H1 (cell line): ENCODE results near the gene RNU7-1. TPM values are rescaled to one million over a fixed set of nuclear protein-coding genes. Genes with fewer than 3 reads are reported as not detected.

Experiments
- CTCF ChIA-PET: fragments of 300-600 bp; sonication (Branson Sonifier 250); formaldehyde crosslinking; loops from one replicate; lab custom pipeline; 2021; ENCODE audit not compliant: partially characterized antibody; lab: Charles Lee
- POLR2A ChIA-PET: fragments of 300-600 bp; sonication (Branson Sonifier 250); formaldehyde crosslinking; loops from one replicate; lab custom pipeline; 2021; ENCODE audit warnings: inconsistent platforms; ENCODE audit not compliant: partially characterized antibody; lab: Charles Lee
- DNase-seq, 2 experiments: peaks; one replicate each; pipeline versions ENCODE4 v3.0.0 to v3.0.0-alpha.2; 2010 to 2022; ENCODE audit warnings: low spot score in 2 of 2, low read depth in 1 of 2, mixed read lengths in 1 of 2
- FAIRE-seq: peaks from 2 replicates; lab custom pipeline; 2011; peaks lifted over from hg19 to GRCh38; lab: Jason Lieb, UNC
- H2AFZ ChIP-seq: 2 replicates; pipeline ENCODE4 v1.8.1; 2012; ENCODE audit warnings: low read length, inconsistent platforms
- H2AK5ac ChIP-seq: 2 replicates; pipeline ENCODE4 v1.6.1; 2013; ENCODE audit warnings: low read depth, low read length
- H2BK120ac ChIP-seq: replicated peaks from 2 replicates; pipeline ENCODE3; 2013; ENCODE audit warnings: low read depth, low read length, inconsistent platforms
- H2BK12ac ChIP-seq: 2 replicates; pipeline ENCODE4 v1.6.1; 2013; ENCODE audit warnings: low read depth, low read length
- H2BK15ac ChIP-seq: 2 replicates; pipeline ENCODE4 v1.6.1; 2013; ENCODE audit warnings: low read length
- H2BK20ac ChIP-seq: 2 replicates; pipeline ENCODE4 v1.6.1; 2013; ENCODE audit warnings: low read length
- H2BK5ac ChIP-seq: 2 replicates; pipeline ENCODE4 v1.6.1; 2013; ENCODE audit warnings: low read depth, low read length
- H3K14ac ChIP-seq: 2 replicates; pipeline ENCODE4 v1.6.1; 2013; ENCODE audit warnings: inconsistent platforms; ENCODE audit not compliant: insufficient read length
- H3K18ac ChIP-seq: 2 replicates; pipeline ENCODE4 v1.6.1; 2013; ENCODE audit warnings: low read length; ENCODE audit errors: extremely low read depth
- H3K23ac ChIP-seq: 2 replicates; pipeline ENCODE4 v1.6.1; 2013; ENCODE audit warnings: inconsistent platforms; ENCODE audit not compliant: insufficient read length
- H3K23me2 ChIP-seq: 2 replicates; pipeline ENCODE4 v1.6.1; 2013; ENCODE audit warnings: low read depth, low read length
- H3K27ac ChIP-seq: 2 replicates; pipeline ENCODE4 v1.6.1; 2011; ENCODE audit warnings: low read depth, low read length, inconsistent platforms
- H3K27me3 ChIP-seq, 4 experiments: replicated peaks in 1 of 4; 1 replicate in 1 of 4; 2 replicates in 3 of 4; pipeline versions ENCODE4 v1.6.1 to v1.8.1; 2011 to 2013; ENCODE audit warnings: low read length in 3 of 4, mild to moderate bottlenecking in 3 of 4, inconsistent platforms in 2 of 4, mixed read lengths in 2 of 4, moderate library complexity in 1 of 4; ENCODE audit not compliant: control insufficient read depth in 3 of 4, insufficient read depth in 3 of 4; ENCODE audit errors: extremely low read depth in 1 of 4
- H3K36me3 ChIP-seq, 4 experiments: 2 replicates each; pipeline versions ENCODE4 v1.6.1 to v1.8.1; 2011 to 2013; ENCODE audit warnings: mild to moderate bottlenecking in 4 of 4, low read length in 3 of 4, moderate library complexity in 2 of 4, control low read depth in 1 of 4, inconsistent platforms in 1 of 4; ENCODE audit not compliant: insufficient read depth in 4 of 4, control insufficient read depth in 2 of 4
- H3K4ac ChIP-seq: replicated peaks from 2 replicates; pipeline ENCODE3; 2013; ENCODE audit warnings: low read length, low read depth, mixed read lengths, inconsistent platforms; ENCODE audit not compliant: insufficient read length
- H3K4me1 ChIP-seq, 4 experiments: replicated peaks in 1 of 4; 1 replicate in 1 of 4; 2 replicates in 3 of 4; pipeline versions ENCODE4 v1.6.1 to v1.8.1; 2011 to 2013; ENCODE audit warnings: low read length in 3 of 4, inconsistent platforms in 2 of 4, mixed read lengths in 1 of 4; ENCODE audit not compliant: insufficient read depth in 4 of 4, control insufficient read depth in 3 of 4
- H3K4me2 ChIP-seq, 2 experiments: 2 replicates each; pipeline versions ENCODE4 v1.6.1 to v1.8.1; 2011 to 2013; ENCODE audit warnings: low read depth in 2 of 2, low read length in 2 of 2, control low read depth in 1 of 2, inconsistent platforms in 1 of 2, mild to moderate bottlenecking in 1 of 2; ENCODE audit not compliant: insufficient read depth in 1 of 2
- H3K4me3 ChIP-seq, 4 experiments: fragments of 200-600, 300-600 bp in 1 of 4; sonication (generic), shearing (Covaris generic), sonication (Bioruptor Twin) in 1 of 4; 2 replicates each; pipeline versions ENCODE4 v1.5.1 to v1.8.1; 2011 to 2016; ENCODE audit warnings: low read length in 4 of 4, low read depth in 3 of 4, control low read depth in 2 of 4, inconsistent platforms in 2 of 4, mild to moderate bottlenecking in 2 of 4, mixed read lengths in 1 of 4, moderate library complexity in 1 of 4; ENCODE audit not compliant: insufficient read depth in 2 of 4; ENCODE audit errors: extremely low read depth in 1 of 4
- H3K56ac ChIP-seq: replicated peaks from 2 replicates; pipeline ENCODE3; 2013; ENCODE audit warnings: low read depth, mild to moderate bottlenecking, mixed read lengths, low read length, inconsistent platforms; ENCODE audit not compliant: insufficient read length
- H3K79me1 ChIP-seq: 2 replicates; pipeline ENCODE4 v1.6.1; 2013; ENCODE audit warnings: low read depth, low read length, control low read depth
- H3K79me2 ChIP-seq, 2 experiments: 2 replicates each; pipeline versions ENCODE4 v1.6.1 to v1.8.1; 2012 to 2013; ENCODE audit warnings: low read length in 2 of 2, mild to moderate bottlenecking in 2 of 2, inconsistent platforms in 1 of 2; ENCODE audit not compliant: insufficient read depth in 2 of 2, control insufficient read depth in 1 of 2
- H3K9ac ChIP-seq, 4 experiments: replicated peaks in 1 of 4; 1 replicate in 1 of 4; 2 replicates in 3 of 4; pipeline versions ENCODE4 v1.6.1 to v1.8.1; 2011 to 2013; ENCODE audit warnings: low read depth in 3 of 4, low read length in 3 of 4, control low read depth in 2 of 4, mild to moderate bottlenecking in 2 of 4, moderate library complexity in 2 of 4, inconsistent platforms in 1 of 4; ENCODE audit errors: extremely low read depth in 1 of 4
- H3K9me3 ChIP-seq, 2 experiments: 2 replicates each; pipeline versions ENCODE4 v1.6.1 to v1.8.1; 2012 to 2013; ENCODE audit warnings: mild to moderate bottlenecking in 2 of 2, moderate library complexity in 2 of 2, control low read depth in 1 of 2, inconsistent platforms in 1 of 2, low read depth in 1 of 2, low read length in 1 of 2, mixed read lengths in 1 of 2; ENCODE audit not compliant: insufficient read depth in 2 of 2
- H4K20me1 ChIP-seq, 2 experiments: replicated peaks in 1 of 2; 2 replicates each; pipeline versions ENCODE3 to v1.8.1; 2011 to 2013; ENCODE audit warnings: inconsistent platforms in 2 of 2, low read length in 2 of 2, mild to moderate bottlenecking in 1 of 2; ENCODE audit not compliant: insufficient read depth in 2 of 2, control insufficient read depth in 1 of 2
- H4K5ac ChIP-seq: 2 replicates; pipeline ENCODE4 v1.6.1; 2013; ENCODE audit warnings: low read length, low read depth, mixed read lengths, inconsistent platforms; ENCODE audit not compliant: insufficient read length
- H4K8ac ChIP-seq: 2 replicates; pipeline ENCODE4 v1.8.0; 2013; ENCODE audit warnings: mild to moderate bottlenecking, moderate library complexity, low read length, inconsistent platforms; ENCODE audit not compliant: insufficient read depth; ENCODE audit errors: extremely low read depth
- H4K91ac ChIP-seq: replicated peaks from 2 replicates; pipeline ENCODE3; 2013; ENCODE audit warnings: low read length, mixed read lengths, inconsistent platforms; ENCODE audit not compliant: insufficient read length
- BCL11A ChIP-seq, 2 experiments: IDR thresholded peaks; one replicate each; pipeline ENCODE4 v1.6.1; 2011; ENCODE audit warnings: low read depth in 2 of 2, low read length in 2 of 2, mild to moderate bottlenecking in 2 of 2
- CHD2 ChIP-seq: IDR thresholded peaks from 2 replicates; pipeline ENCODE4 v1.6.1; 2012; ENCODE audit warnings: low read length, improper control_type of control experiment
- CTBP2 ChIP-seq: IDR thresholded peaks from 2 replicates; pipeline ENCODE4 v1.7.0; 2011; ENCODE audit warnings: borderline replicate concordance, mild to moderate bottlenecking, moderate library complexity, mixed read lengths, low read length; ENCODE audit not compliant: insufficient read depth, insufficient read length
- JUN ChIP-seq: IDR thresholded peaks from 2 replicates; pipeline ENCODE4 v1.6.1; 2011; ENCODE audit warnings: low read depth, mild to moderate bottlenecking, improper control_type of control experiment, low read length
- MAFK ChIP-seq: IDR thresholded peaks from 2 replicates; pipeline ENCODE4 v1.6.1; 2012; ENCODE audit warnings: low read depth, mild to moderate bottlenecking, improper control_type of control experiment, low read length
- MAX ChIP-seq: IDR thresholded peaks from 2 replicates; pipeline ENCODE4 v1.6.1; 2012; ENCODE audit warnings: inconsistent platforms
- POLR2AphosphoS5 ChIP-seq: IDR thresholded peaks from 2 replicates; pipeline ENCODE4 v1.6.1; 2011; ENCODE audit warnings: low read depth, low read length
- RBBP5 ChIP-seq: IDR thresholded peaks from 2 replicates; pipeline ENCODE4 v1.7.1; 2012; ENCODE audit warnings: low read depth, mild to moderate bottlenecking, inconsistent platforms, low read length, moderate library complexity, borderline replicate concordance
- RXRA ChIP-seq: IDR thresholded peaks from 2 replicates; pipeline ENCODE4 v1.6.1; 2011; ENCODE audit warnings: low read depth, mild to moderate bottlenecking, low read length, moderate library complexity; ENCODE audit not compliant: insufficient read depth
- SAP30 ChIP-seq: fragments of 300-600 bp; sonication (generic); IDR thresholded peaks from 2 replicates; pipeline ENCODE4 v1.7.1; 2012; ENCODE audit warnings: low read length, moderate library complexity, mild to moderate bottlenecking, inconsistent platforms; ENCODE audit not compliant: insufficient read depth, insufficient replicate concordance
- SIRT6 ChIP-seq: IDR thresholded peaks from one replicate; pipeline ENCODE4 v1.7.1; 2012; ENCODE audit warnings: low read length, inconsistent platforms
- SUZ12 ChIP-seq: fragments of 200-600 bp; sonication (generic); IDR thresholded peaks from 2 replicates; pipeline ENCODE4 v1.6.1; 2012; ENCODE audit warnings: mild to moderate bottlenecking, inconsistent platforms, low read length, moderate library complexity, mixed read lengths
- WGBS, 2 experiments: shearing (Covaris generic) in 1 of 2; methylation state at CpG; one replicate each; pipeline versions ENCODE4 v1.1.6 to v1.1.7; 2013 to 2015; ENCODE audit warnings: low lambda C conversion rate in 2 of 2, mixed read lengths in 2 of 2, inconsistent platforms in 1 of 2, low coverage in 1 of 2, missing lambda C conversion rate in 1 of 2; ENCODE audit not compliant: insufficient replicate concordance in 2 of 2, insufficient coverage in 1 of 2, insufficient read length in 1 of 2; ENCODE audit errors: extremely low coverage in 1 of 2, missing lambda C conversion rate in 1 of 2; 5-methylcytosine and 5-hydroxymethylcytosine counted together
- polyA plus RNA-seq, 7 experiments: library from polyadenylated mRNA; depleted of rRNA in 3 of 7; stranded (reverse) in 5 of 7; unstranded in 2 of 7; fragments of >200 nt in 5 of 7; fragments of 200-250 nt in 2 of 7; gene quantifications; 1 replicate in 5 of 7; 2 replicates in 1 of 7; 4 replicates in 1 of 7; pipeline versions ENCODE4 v1.2.1 to v1.2.3, GENCODE V29; 2011 to 2013; ENCODE audit warnings: missing spikeins in 2 of 7, mixed read lengths in 2 of 7
- total RNA-seq: library from RNA; stranded (reverse); fragmentation: NEBNext Ultra II Directional; extraction: Animal tissue kit (Norgen Biotek cat#: 25700); gene quantifications from 2 replicates; pipeline ENCODE4 v1.2.1, GENCODE V29; 2021

Gene RNU7-1
- total and polyA plus RNA-seq, 2 of the 8 experiments (the other 6 are each of a cell fraction or from before 2014, with no cell fraction given), result not detected

- peak overlapping the region; percentile 26; the same call in 1 of the 2 replicates for H2AK5ac ChIP-seq
- H3K18ac ChIP-seq, result no peak overlapping the region
- no peak overlapping the region for H2BK5ac ChIP-seq
- H2BK15ac ChIP-seq, result no peak overlapping the region; the same call in 1 of the 2 replicates
- no peaks in the 10 kb centered on the region for H4K20me1 ChIP-seq
- POLR2A ChIA-PET, result interaction anchor here (0.6 to 44.0 kb wide), 4 partner anchors 20 to 146 kb away, joined by 3 to 1596 read pairs (median 734); partner anchors contain the start of genes ATN1, EMG1, ENO2 and LRRC23
- H4K5ac ChIP-seq, result no peak overlapping the region
- H3K4me3 ChIP-seq, result no peak overlapping the region
- peaks cover 9% of the 10 kb centered on the region for H3K23me2 ChIP-seq
- no peak overlapping the region for H2AFZ ChIP-seq
- H2BK120ac ChIP-seq, result no peak overlapping the region
- no peak overlapping the region; the same call in 1 of the 2 replicates for H4K8ac ChIP-seq
- no peak overlapping the region for H4K91ac ChIP-seq
- no peaks in the 10 kb centered on the region for H3K27me3 ChIP-seq
- H3K4ac ChIP-seq, result no peak overlapping the region
- FAIRE-seq (no peak), DNase-seq (no peak)
- no peaks in the 10 kb centered on the region for H3K9me3 ChIP-seq
- CTCF ChIA-PET, result interaction anchor here (0.5 to 8.6 kb wide), 8 partner anchors 12 to 625 kb away, joined by 3 to 277 read pairs (median 4); no protein-coding TSS in a partner anchor
- H3K23ac ChIP-seq, result no peak overlapping the region
- no peak overlapping the region for H2BK20ac ChIP-seq
- no peaks in the 10 kb centered on the region for H3K36me3 ChIP-seq
- H3K14ac ChIP-seq, result no peak overlapping the region
- H3K4me1 ChIP-seq, result peaks cover 6 to 34% (median 18%) of the 10 kb centered on the region in 4 experiments
- peaks cover 5% of the 10 kb centered on the region for H3K79me1 ChIP-seq
- H3K79me2 ChIP-seq, result no peaks in the 10 kb centered on the region; a peak in 1 of 4 replicates
- no peak overlapping the region for H3K9ac ChIP-seq
- no peak overlapping the region for H2BK12ac ChIP-seq
- no peak overlapping the region for H3K56ac ChIP-seq
- no peak overlapping the region for H3K27ac ChIP-seq
- no peak overlapping the region for H3K4me2 ChIP-seq
- 93% methylated on average over 13 of the region's 15 CpGs; no CpG with 5 or more reads in 1 of the 2 experiments for WGBS, 2 experiments
- no peak for TF ChIP-seq RBBP5
- TF ChIP-seq BCL11A (IDR thresholded peaks at IDR 0.05; ENCODE audit: low read depth in 2 of 2, low read length in 2 of 2), result no peak
- no peak for TF ChIP-seq SAP30
- TF ChIP-seq SIRT6, result no peak
- no peak for TF ChIP-seq CTBP2
- TF ChIP-seq CHD2, result no peak
- TF ChIP-seq POLR2AphosphoS5, result no peak
- TF ChIP-seq RXRA, result no peak
- TF ChIP-seq JUN, result no peak
- no peak for TF ChIP-seq SUZ12
- TF ChIP-seq MAX, result peak; percentile 55
- TF ChIP-seq MAFK, result no peak
Measured at GRCh38 chr12:6948873-6949594, 5.4 kb downstream of the RNU7-1 start.
